Measurements from ENCODE around the gene KRTAP2-4. TPM values are rescaled to one million over a fixed set of nuclear protein-coding genes. Genes with fewer than 3 reads are reported as not detected.
"Not testable (repeated sequence)": the region's sequence is repeated elsewhere in the genome, so short reads cannot be mapped to it uniquely, and the experiment has no call there.

KRTAP2-4 gene
- total and polyA plus RNA-seq, 11 donors, result not detected

DNA sequence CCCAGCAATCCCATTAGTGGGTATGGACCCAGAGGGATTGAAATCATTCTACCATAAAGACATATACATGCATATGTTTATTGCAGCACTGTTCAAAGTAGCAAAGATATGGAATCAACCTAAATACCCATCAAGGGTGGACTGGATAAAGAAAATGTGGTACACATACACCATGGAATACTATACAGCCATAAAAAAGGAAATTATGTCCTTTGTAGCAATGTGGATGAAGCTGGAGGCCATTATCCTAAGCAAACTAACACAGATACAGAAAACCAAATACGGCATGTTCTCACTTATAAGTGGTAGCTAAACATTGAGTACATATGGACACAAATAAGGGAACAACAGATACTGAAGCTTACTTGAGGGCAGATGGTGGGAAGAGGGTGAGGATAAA lies 8.1 kb downstream of the KRTAP2-4 start:
- ATAC-seq, result no peak
- Histone ChIP-seq H3K27me3 (peaks cover 0 to 54% (median 27%) of the 10 kb centered on the region in 9 donors), H3K4me3 (no peak overlapping the region), H3K36me3 (no peaks in the 10 kb centered on the region), H3K27ac (no peak overlapping the region), H3K4me1 (no peaks in the 10 kb centered on the region), H3K9me3 (peaks cover 0 to 12% (median 2%) of the 10 kb centered on the region in 12 donors)
- WGBS, 4 donors, result 88 to 95% (median 92%) methylated on average over 1 of the region's 1 CpG
- TF ChIP-seq CTCF (IDR thresholded peaks at IDR 0.05) (no peak), POLR2A (IDR thresholded peaks at IDR 0.05) (no peak)
- DNase-seq, result no peak
- intact Hi-C loops (cut with DNase I), result no loop called here

GRCh38 chr17:41055130-41055529 lies 10.5 kb downstream of the KRTAP2-4 start, which contains the start of gene KRTAP2-2:
Gene KRTAP2-2 (minus strand): TSS chr17:41055230. CDS start chr17:41055211, 19 bp downstream.
- DNase-seq; intact Hi-C loops (cut with DNase I); H3K4me1 ChIP-seq; H3K36me3 ChIP-seq; H3K27ac ChIP-seq; H3K4me3 ChIP-seq; ATAC-seq: not testable (repeated sequence)
- Histone ChIP-seq H3K27me3 (peaks cover 0 to 44% (median 22%) of the 10 kb centered on the region in 9 donors), H3K9me3 (peaks cover 0 to 12% (median 2%) of the 10 kb centered on the region in 12 donors)
- 14 to 47% (median 26%) methylated on average over 1 of the region's 6 CpGs for WGBS, 4 donors

- H3K36me3 ChIP-seq; DNase-seq; H3K27ac ChIP-seq; ATAC-seq; intact Hi-C loops (cut with DNase I); H3K4me3 ChIP-seq; H3K4me1 ChIP-seq: not testable (repeated sequence)
- H3K27me3 ChIP-seq, result peaks cover 0 to 47% (median 20%) of the 10 kb centered on the region in 9 donors
- WGBS, 4 donors, result 60 to 73% (median 63%) methylated on average over 7 to 9 of the region's 9 CpGs
- peaks cover 0 to 12% (median 2%) of the 10 kb centered on the region in 12 donors for H3K9me3 ChIP-seq
Measured at GRCh38 chr17:41054556-41054955, 11.1 kb downstream of the KRTAP2-4 start.

- TF ChIP-seq POLR2A (IDR thresholded peaks at IDR 0.05) (no peak), CTCF (IDR thresholded peaks at IDR 0.05) (no peak)
- DNase-seq (no peak), ATAC-seq (no peak)
- H3K4me1 ChIP-seq, result no peaks in the 10 kb centered on the region
- intact Hi-C loops (cut with DNase I), result no loop called here
- no peak overlapping the region for H3K4me3 ChIP-seq
- 84 to 90% (median 88%) methylated on average over 4 of the region's 4 CpGs for WGBS, 4 donors
- peaks cover 0 to 45% (median 17%) of the 10 kb centered on the region in 9 donors for H3K27me3 ChIP-seq
- no peaks in the 10 kb centered on the region for H3K36me3 ChIP-seq
- H3K9me3 ChIP-seq, result peaks cover 0 to 12% (median 2%) of the 10 kb centered on the region in 12 donors
- H3K27ac ChIP-seq, result no peak overlapping the region
Measured at GRCh38 chr17:41054025-41054424, 11.7 kb downstream of the KRTAP2-4 start.

DNA sequence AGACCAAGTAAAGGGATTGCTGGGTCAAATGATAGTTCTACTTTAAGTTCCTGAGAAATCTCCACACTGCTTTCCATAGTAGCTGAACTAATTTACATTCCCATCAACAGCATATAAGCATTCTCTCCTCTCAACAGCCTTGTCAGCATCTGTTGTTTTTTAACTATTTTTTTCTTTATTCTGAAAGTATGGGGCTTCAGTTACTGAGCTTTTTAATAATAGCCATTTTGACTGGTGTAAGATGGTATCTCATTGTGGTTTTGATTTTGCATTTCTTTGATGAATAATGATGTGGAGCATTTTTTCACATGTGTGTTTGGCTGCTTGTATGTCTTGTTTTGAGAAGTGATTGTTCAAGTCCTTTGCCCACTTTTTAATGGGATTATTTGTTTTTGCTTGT lies 13.1 kb downstream of the KRTAP2-4 start:
- Histone ChIP-seq H3K36me3 (no peaks in the 10 kb centered on the region), H3K27me3 (peaks cover 0 to 45% (median 19%) of the 10 kb centered on the region in 9 donors), H3K4me1 (no peaks in the 10 kb centered on the region), H3K27ac (no peak overlapping the region), H3K4me3 (no peak overlapping the region), H3K9me3 (peaks cover 0 to 11% (median 1%) of the 10 kb centered on the region in 12 donors)
- ATAC-seq (no peak), DNase-seq (no peak)
- TF ChIP-seq POLR2A (IDR thresholded peaks at IDR 0.05) (no peak), CTCF (IDR thresholded peaks at IDR 0.05) (no peak)
- intact Hi-C loops (cut with DNase I), result no loop called here
